ENCODE measurements around the gene TCF4.
A peak's percentile ranks its signal among the peaks of the same experiment; 100 is the strongest.

The TCF4 gene

GRCh38 chr18:55328301-55328700, 259.7 kb downstream of the TCF4 start:
- DNase-seq (ENCODE audit: low read depth), result peak; percentile 24
- no peak overlapping the region for H3K4me3 ChIP-seq (ENCODE audit: low read length)
- no peak for TF ChIP-seq CTCF (IDR thresholded peaks at IDR 0.05; ENCODE audit: insufficient read depth, low read depth, low read length, missing control alignments)

GRCh38 chr18:55327454-55327853, 260.5 kb downstream of the TCF4 start:
- no peak for DNase-seq (ENCODE audit: low read depth)
- H3K4me3 ChIP-seq (ENCODE audit: low read length), result no peak overlapping the region
- TF ChIP-seq CTCF (IDR thresholded peaks at IDR 0.05; ENCODE audit: insufficient read depth, low read depth, low read length, missing control alignments), result no peak

GRCh38 chr18:55326134-55326533, 261.9 kb downstream of the TCF4 start:
- no peak for DNase-seq (ENCODE audit: low read depth)
- no peak overlapping the region for H3K4me3 ChIP-seq (ENCODE audit: low read length)
- TF ChIP-seq CTCF (IDR thresholded peaks at IDR 0.05; ENCODE audit: insufficient read depth, low read depth, low read length, missing control alignments), result no peak

- TF ChIP-seq CTCF (IDR thresholded peaks at IDR 0.05; ENCODE audit: insufficient read depth, low read depth, low read length, missing control alignments), result no peak
- DNase-seq (ENCODE audit: low read depth), result no peak
Measured at GRCh38 chr18:55324166-55324565, 263.8 kb downstream of the TCF4 start.

GRCh38 chr18:55323051-55323994, 264.7 kb downstream of the TCF4 start:
- H3K4me3 ChIP-seq (ENCODE audit: low read length), result no peak overlapping the region
- DNase-seq (ENCODE audit: low read depth), result no peak

More at GRCh38 chr18:55324166-55324565, 263.8 kb downstream of the TCF4 start:
- H3K4me3 ChIP-seq (ENCODE audit: low read length), result no peak overlapping the region

GRCh38 chr18:55322178-55322735, 265.7 kb downstream of the TCF4 start:
- DNase-seq (ENCODE audit: low read depth), result peak; percentile 82
- TF ChIP-seq CTCF (IDR thresholded peaks at IDR 0.05; ENCODE audit: insufficient read depth, low read depth, low read length, missing control alignments), result no peak
- H3K4me3 ChIP-seq (ENCODE audit: low read length), result peak overlapping the region; percentile 43

More at GRCh38 chr18:55323051-55323994, 264.7 kb downstream of the TCF4 start:
- no peak for TF ChIP-seq CTCF (IDR thresholded peaks at IDR 0.05; ENCODE audit: insufficient read depth, low read depth, low read length, missing control alignments)

All from epithelial cell of esophagus (primary cell).